K562 (cell line): ENCODE results near the gene PARD3. TPM values are rescaled to one million over a fixed set of nuclear protein-coding genes. Genes with fewer than 3 reads are reported as not detected.

ENCODE experiments used
- ATF7 ChIP-seq: fragments of 450-650 bp; IDR thresholded peaks from 2 replicates; pipeline ENCODE4 v1.7.1; 2014; ENCODE audit warnings: mild to moderate bottlenecking, moderate library complexity
- BACH1 ChIP-seq: fragments of 200-800 bp; sonication (Bioruptor generic); IDR thresholded peaks from 2 replicates; pipeline ENCODE4 v1.6.1; 2016; ENCODE audit warnings: missing genetic modification characterization, missing compliant biosample characterization
- CHD2 ChIP-seq: IDR thresholded peaks from 2 replicates; pipeline ENCODE4 v1.6.1; 2011; ENCODE audit warnings: low read depth, low read length
- PCBP1 ChIP-seq: fragments of 200-400 bp; formaldehyde crosslinking; IDR thresholded peaks from 2 replicates; pipeline ENCODE4 v1.6.1; 2018; ENCODE audit warnings: mild to moderate bottlenecking, low read depth, low read length; ENCODE audit not compliant: poor library complexity, severe bottlenecking
- ZBTB7A ChIP-seq: IDR thresholded peaks from 2 replicates; pipeline ENCODE4 v1.6.1; 2011; ENCODE audit warnings: low read depth, mild to moderate bottlenecking, low read length, moderate library complexity, borderline replicate concordance; ENCODE audit not compliant: control insufficient read depth
- ZKSCAN3 ChIP-seq: fragments of 250-450 bp; sonication (Bioruptor Pico); IDR thresholded peaks from 2 replicates; pipeline ENCODE4 v1.4.0; 2020
- polyA plus RNA-seq, 8 experiments: library from polyadenylated mRNA; depleted of rRNA in 4 of 8; stranded (reverse) in 5 of 8; unstranded in 3 of 8; fragments of >200 nt; fragmentation: Nextera tagmentation in 2 of 8; fragmentation: Illumina TruSeq in 1 of 8; extraction: Ambion mirVana in 2 of 8; extraction: Trizol in 1 of 8; gene quantifications; 2 replicates each; pipeline versions ENCODE4 v1.2.1 to v1.2.3, GENCODE V29; 2011 to 2014; ENCODE audit warnings: inconsistent platforms in 1 of 8, missing spikeins in 1 of 8
- total RNA-seq, 7 experiments: library from RNA; depleted of rRNA in 6 of 7; stranded (reverse); fragments of >200 nt in 6 of 7; fragmentation: Illumina TruSeq in 2 of 7; extraction: Trizol in 2 of 7; gene quantifications; 2 replicates each; pipeline versions ENCODE4 v1.2.1 to v1.2.3, GENCODE V29; 2011 to 2021; ENCODE audit warnings: low replicate concordance in 1 of 7
- TF ChIP-seq, protein P1 (sequence below), 2 experiments: fragments of 450-650 bp in 1 of 2; sonication (generic) in 1 of 2; formaldehyde crosslinking in 1 of 2; IDR thresholded peaks; 2 replicates each; pipeline versions ENCODE4 v1.7.1 to v1.9.0; 2016 to 2022; ENCODE audit warnings: inconsistent platforms in 1 of 2, mild to moderate bottlenecking in 1 of 2, missing genetic modification reagents in 1 of 2
- TF ChIP-seq, protein P2 (sequence below): fragments of 250-450 bp; sonication (Bioruptor Pico); IDR thresholded peaks from 2 replicates; pipeline ENCODE4 v1.6.1; 2021; ENCODE audit warnings: mild to moderate bottlenecking
- TF ChIP-seq, protein P3 (sequence below): fragments of 250-450 bp; sonication (Bioruptor Pico); IDR thresholded peaks from 2 replicates; pipeline ENCODE4 v1.4.0; 2020
- TF ChIP-seq, protein P4 (sequence below): sonication (generic); formaldehyde crosslinking; IDR thresholded peaks from 2 replicates; pipeline ENCODE4 v1.8.1; 2022; ENCODE audit warnings: missing genetic modification reagents
- TF ChIP-seq, protein P5 (sequence below): fragments of 450-650 bp; IDR thresholded peaks from 2 replicates; pipeline ENCODE4 v1.6.1; 2017; ENCODE audit warnings: antibody characterized with exemption

PARD3 gene
- total and polyA plus RNA-seq, 9 of the 15 experiments (the other 6 are each of a cell fraction or from before 2014, with no cell fraction given), result 2.7 to 11.7 (median 7.7) TPM

DNA sequence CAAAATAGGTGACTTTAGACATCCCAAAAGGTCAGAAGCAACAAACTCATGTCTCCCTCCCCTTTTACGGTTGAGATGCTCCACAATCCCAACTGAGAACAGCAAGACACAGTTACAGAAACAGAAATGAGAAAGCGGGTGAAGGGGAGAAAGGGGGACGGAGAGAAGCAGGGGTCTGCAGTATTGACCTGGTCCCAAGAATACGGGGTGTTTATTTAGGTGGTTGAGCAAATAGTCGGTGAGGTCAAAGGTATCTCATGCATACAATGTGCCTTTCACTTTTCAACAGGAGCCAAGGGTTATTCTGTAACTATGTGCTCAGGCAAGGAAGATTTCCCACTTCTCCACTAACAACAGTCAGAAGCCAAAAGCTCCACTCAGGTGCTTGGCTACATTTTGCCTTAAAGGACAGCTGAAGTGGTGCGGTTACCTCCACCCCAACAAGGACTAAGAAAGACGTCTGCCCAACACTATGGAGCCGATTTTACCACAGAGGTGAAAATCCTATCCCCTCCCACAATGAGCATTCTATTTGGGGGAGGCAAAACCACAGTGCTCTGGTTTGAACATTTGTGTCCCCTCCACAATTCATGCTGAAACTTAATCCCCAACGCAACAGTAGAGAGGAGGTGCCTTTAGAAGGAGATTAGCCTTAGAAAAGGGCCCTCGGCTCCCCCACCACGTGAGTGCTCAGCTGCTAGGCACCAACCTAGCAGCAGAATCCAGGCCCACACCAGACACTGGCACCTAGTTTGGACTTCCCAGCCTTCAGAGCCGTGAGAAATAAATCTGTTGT is 77.9 kb downstream of the PARD3 start (continued):
- TF ChIP-seq, protein P1, sequence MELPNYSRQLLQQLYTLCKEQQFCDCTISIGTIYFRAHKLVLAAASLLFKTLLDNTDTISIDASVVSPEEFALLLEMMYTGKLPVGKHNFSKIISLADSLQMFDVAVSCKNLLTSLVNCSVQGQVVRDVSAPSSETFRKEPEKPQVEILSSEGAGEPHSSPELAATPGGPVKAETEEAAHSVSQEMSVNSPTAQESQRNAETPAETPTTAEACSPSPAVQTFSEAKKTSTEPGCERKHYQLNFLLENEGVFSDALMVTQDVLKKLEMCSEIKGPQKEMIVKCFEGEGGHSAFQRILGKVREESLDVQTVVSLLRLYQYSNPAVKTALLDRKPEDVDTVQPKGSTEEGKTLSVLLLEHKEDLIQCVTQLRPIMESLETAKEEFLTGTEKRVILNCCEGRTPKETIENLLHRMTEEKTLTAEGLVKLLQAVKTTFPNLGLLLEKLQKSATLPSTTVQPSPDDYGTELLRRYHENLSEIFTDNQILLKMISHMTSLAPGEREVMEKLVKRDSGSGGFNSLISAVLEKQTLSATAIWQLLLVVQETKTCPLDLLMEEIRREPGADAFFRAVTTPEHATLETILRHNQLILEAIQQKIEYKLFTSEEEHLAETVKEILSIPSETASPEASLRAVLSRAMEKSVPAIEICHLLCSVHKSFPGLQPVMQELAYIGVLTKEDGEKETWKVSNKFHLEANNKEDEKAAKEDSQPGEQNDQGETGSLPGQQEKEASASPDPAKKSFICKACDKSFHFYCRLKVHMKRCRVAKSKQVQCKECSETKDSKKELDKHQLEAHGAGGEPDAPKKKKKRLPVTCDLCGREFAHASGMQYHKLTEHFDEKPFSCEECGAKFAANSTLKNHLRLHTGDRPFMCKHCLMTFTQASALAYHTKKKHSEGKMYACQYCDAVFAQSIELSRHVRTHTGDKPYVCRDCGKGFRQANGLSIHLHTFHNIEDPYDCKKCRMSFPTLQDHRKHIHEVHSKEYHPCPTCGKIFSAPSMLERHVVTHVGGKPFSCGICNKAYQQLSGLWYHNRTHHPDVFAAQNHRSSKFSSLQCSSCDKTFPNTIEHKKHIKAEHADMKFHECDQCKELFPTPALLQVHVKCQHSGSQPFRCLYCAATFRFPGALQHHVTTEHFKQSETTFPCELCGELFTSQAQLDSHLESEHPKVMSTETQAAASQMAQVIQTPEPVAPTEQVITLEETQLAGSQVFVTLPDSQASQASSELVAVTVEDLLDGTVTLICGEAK (IDR thresholded peaks at IDR 0.05), result no peak
- TF ChIP-seq, protein P1 (CRISPR knock-in tag; IDR thresholded peaks at IDR 0.05), result no peak
- TF ChIP-seq, protein P2, sequence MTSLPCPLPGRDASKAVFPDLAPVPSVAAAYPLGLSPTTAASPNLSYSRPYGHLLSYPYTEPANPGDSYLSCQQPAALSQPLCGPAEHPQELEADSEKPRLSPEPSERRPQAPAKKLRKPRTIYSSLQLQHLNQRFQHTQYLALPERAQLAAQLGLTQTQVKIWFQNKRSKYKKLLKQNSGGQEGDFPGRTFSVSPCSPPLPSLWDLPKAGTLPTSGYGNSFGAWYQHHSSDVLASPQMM (CRISPR knock-in tag), result no peak
- TF ChIP-seq ZKSCAN3 (CRISPR knock-in tag), result no peak
- TF ChIP-seq BACH1 (tag), result no peak
- TF ChIP-seq PCBP1, result no peak
- TF ChIP-seq CHD2, result no peak
- TF ChIP-seq, protein P3, sequence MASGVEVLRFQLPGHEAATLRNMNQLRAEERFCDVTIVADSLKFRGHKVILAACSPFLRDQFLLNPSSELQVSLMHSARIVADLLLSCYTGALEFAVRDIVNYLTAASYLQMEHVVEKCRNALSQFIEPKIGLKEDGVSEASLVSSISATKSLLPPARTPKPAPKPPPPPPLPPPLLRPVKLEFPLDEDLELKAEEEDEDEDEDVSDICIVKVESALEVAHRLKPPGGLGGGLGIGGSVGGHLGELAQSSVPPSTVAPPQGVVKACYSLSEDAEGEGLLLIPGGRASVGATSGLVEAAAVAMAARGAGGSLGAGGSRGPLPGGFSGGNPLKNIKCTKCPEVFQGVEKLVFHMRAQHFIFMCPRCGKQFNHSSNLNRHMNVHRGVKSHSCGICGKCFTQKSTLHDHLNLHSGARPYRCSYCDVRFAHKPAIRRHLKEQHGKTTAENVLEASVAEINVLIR (CRISPR knock-in tag), result no peak
- no peak for TF ChIP-seq ZBTB7A
- TF ChIP-seq ATF7, result no peak
- TF ChIP-seq, protein P4, sequence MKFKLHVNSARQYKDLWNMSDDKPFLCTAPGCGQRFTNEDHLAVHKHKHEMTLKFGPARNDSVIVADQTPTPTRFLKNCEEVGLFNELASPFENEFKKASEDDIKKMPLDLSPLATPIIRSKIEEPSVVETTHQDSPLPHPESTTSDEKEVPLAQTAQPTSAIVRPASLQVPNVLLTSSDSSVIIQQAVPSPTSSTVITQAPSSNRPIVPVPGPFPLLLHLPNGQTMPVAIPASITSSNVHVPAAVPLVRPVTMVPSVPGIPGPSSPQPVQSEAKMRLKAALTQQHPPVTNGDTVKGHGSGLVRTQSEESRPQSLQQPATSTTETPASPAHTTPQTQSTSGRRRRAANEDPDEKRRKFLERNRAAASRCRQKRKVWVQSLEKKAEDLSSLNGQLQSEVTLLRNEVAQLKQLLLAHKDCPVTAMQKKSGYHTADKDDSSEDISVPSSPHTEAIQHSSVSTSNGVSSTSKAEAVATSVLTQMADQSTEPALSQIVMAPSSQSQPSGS (CRISPR knock-in tag), result no peak
- TF ChIP-seq, protein P5, sequence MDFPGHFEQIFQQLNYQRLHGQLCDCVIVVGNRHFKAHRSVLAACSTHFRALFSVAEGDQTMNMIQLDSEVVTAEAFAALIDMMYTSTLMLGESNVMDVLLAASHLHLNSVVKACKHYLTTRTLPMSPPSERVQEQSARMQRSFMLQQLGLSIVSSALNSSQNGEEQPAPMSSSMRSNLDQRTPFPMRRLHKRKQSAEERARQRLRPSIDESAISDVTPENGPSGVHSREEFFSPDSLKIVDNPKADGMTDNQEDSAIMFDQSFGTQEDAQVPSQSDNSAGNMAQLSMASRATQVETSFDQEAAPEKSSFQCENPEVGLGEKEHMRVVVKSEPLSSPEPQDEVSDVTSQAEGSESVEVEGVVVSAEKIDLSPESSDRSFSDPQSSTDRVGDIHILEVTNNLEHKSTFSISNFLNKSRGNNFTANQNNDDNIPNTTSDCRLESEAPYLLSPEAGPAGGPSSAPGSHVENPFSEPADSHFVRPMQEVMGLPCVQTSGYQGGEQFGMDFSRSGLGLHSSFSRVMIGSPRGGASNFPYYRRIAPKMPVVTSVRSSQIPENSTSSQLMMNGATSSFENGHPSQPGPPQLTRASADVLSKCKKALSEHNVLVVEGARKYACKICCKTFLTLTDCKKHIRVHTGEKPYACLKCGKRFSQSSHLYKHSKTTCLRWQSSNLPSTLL, result no peak
